Measurements from ENCODE around the gene SPRR2F. TPM values are rescaled to one million over a fixed set of nuclear protein-coding genes. Genes with fewer than 3 reads are reported as not detected.

Gene SPRR2F
- total RNA-seq, 1 experiment from 2014 or later: not detected

GRCh38 chr1:153087652-153088051 lies 25.7 kb downstream of the SPRR2F start:
- H3K27me3 ChIP-seq (replicated peaks; ENCODE audit: insufficient read depth, low read depth, low read length, poor library complexity): peaks cover 30% of the 10 kb centered on the region
- CTCF ChIA-PET: no interaction called here
- DNase-seq (ENCODE audit: low spot score): no peak
- no peaks in the 10 kb centered on the region for H3K9me3 ChIP-seq (ENCODE audit: low read depth, low read length, poor library complexity, severe bottlenecking)
- BruUV-seq (replicated peaks): no TSS peak
- H3K27ac ChIP-seq (ENCODE audit: low read depth, low read length, poor library complexity, severe bottlenecking): no peak overlapping the region
- POLR2A ChIA-PET (ENCODE audit: low non-redundant PET): no interaction called here
- no peaks in the 10 kb centered on the region for H3K4me1 ChIP-seq (ENCODE audit: insufficient read depth, low read length, poor library complexity, severe bottlenecking)
- H3K36me3 ChIP-seq (ENCODE audit: insufficient read depth, low read length, poor library complexity, severe bottlenecking): no peaks in the 10 kb centered on the region
- TF ChIP-seq EZH2 (IDR thresholded peaks at IDR 0.05; ENCODE audit: borderline replicate concordance, low read depth, low read length, poor library complexity, severe bottlenecking): no peak
- TF ChIP-seq CTCF (conservative IDR thresholded peaks at IDR 0.05; ENCODE audit: low read depth, low read length): no peak
- intact Hi-C loops (cut with micrococcal nuclease; ENCODE audit: unreplicated experiment): no loop called here
- H3K4me3 ChIP-seq (ENCODE audit: low read depth, low read length, poor library complexity, severe bottlenecking): no peak overlapping the region

- no peak overlapping the region for H3K27ac ChIP-seq (ENCODE audit: low read depth, low read length, poor library complexity, severe bottlenecking)
- no peak overlapping the region for H3K4me3 ChIP-seq (ENCODE audit: low read depth, low read length, poor library complexity, severe bottlenecking)
- H3K4me1 ChIP-seq (ENCODE audit: insufficient read depth, low read length, poor library complexity, severe bottlenecking): no peaks in the 10 kb centered on the region
- POLR2A ChIA-PET (ENCODE audit: low non-redundant PET): no interaction called here
- H3K27me3 ChIP-seq (replicated peaks; ENCODE audit: insufficient read depth, low read depth, low read length, poor library complexity): peaks cover 18% of the 10 kb centered on the region
- intact Hi-C loops (cut with micrococcal nuclease; ENCODE audit: unreplicated experiment): no loop called here
- BruUV-seq (replicated peaks): no TSS peak
- DNase-seq (ENCODE audit: low spot score): no peak
- TF ChIP-seq EZH2 (IDR thresholded peaks at IDR 0.05; ENCODE audit: borderline replicate concordance, low read depth, low read length, poor library complexity, severe bottlenecking): no peak
- no peaks in the 10 kb centered on the region for H3K36me3 ChIP-seq (ENCODE audit: insufficient read depth, low read length, poor library complexity, severe bottlenecking)
- CTCF ChIA-PET: no interaction called here
- H3K9me3 ChIP-seq (ENCODE audit: low read depth, low read length, poor library complexity, severe bottlenecking): no peaks in the 10 kb centered on the region
Measured at GRCh38 chr1:153081736-153082135, 31.6 kb downstream of the SPRR2F start.

GRCh38 chr1:153072806-153073726 lies 40.2 kb downstream of the SPRR2F start:
- no TSS peak for BruUV-seq (replicated peaks)
- H3K27me3 ChIP-seq (replicated peaks; ENCODE audit: insufficient read depth, low read depth, low read length, poor library complexity): peaks cover 29% of the 10 kb centered on the region
- POLR2A ChIA-PET (ENCODE audit: low non-redundant PET): no interaction called here
- H3K4me3 ChIP-seq (ENCODE audit: low read depth, low read length, poor library complexity, severe bottlenecking): no peak overlapping the region
- H3K4me1 ChIP-seq (ENCODE audit: insufficient read depth, low read length, poor library complexity, severe bottlenecking): no peaks in the 10 kb centered on the region
- no peaks in the 10 kb centered on the region for H3K9me3 ChIP-seq (ENCODE audit: low read depth, low read length, poor library complexity, severe bottlenecking)
- intact Hi-C loops (cut with micrococcal nuclease; ENCODE audit: unreplicated experiment): no loop called here
- no peak for DNase-seq (ENCODE audit: low spot score)
- CTCF ChIA-PET: no interaction called here
- no peak for TF ChIP-seq EZH2 (IDR thresholded peaks at IDR 0.05; ENCODE audit: borderline replicate concordance, low read depth, low read length, poor library complexity, severe bottlenecking)
- no peak for TF ChIP-seq CTCF (conservative IDR thresholded peaks at IDR 0.05; ENCODE audit: low read depth, low read length)
- no peak overlapping the region for H3K27ac ChIP-seq (ENCODE audit: low read depth, low read length, poor library complexity, severe bottlenecking)
- no peaks in the 10 kb centered on the region for H3K36me3 ChIP-seq (ENCODE audit: insufficient read depth, low read length, poor library complexity, severe bottlenecking)
